GM12874 (cell line): ENCODE measurements around the gene ATG7.

Experiments used
- CTCF ChIP-seq: IDR thresholded peaks from 2 replicates; pipeline ENCODE4 v1.5.1; 2011; ENCODE audit warnings: low read depth, mild to moderate bottlenecking, control low read depth, low read length, moderate library complexity; ENCODE audit not compliant: insufficient read depth

ATG7 gene

GRCh38 chr3:11541321-11542303, 269.4 kb downstream of the ATG7 start:
- no peak for TF ChIP-seq CTCF

- TF ChIP-seq CTCF: no peak
These were observed 270.4 kb downstream of the ATG7 start for GRCh38 chr3:11542551-11542950.

- no peak for TF ChIP-seq CTCF
These were observed 271.1 kb downstream of the ATG7 start for GRCh38 chr3:11543141-11543947.

- TF ChIP-seq CTCF: no peak
These were observed 271.8 kb downstream of the ATG7 start for GRCh38 chr3:11543948-11544387.

DNA sequence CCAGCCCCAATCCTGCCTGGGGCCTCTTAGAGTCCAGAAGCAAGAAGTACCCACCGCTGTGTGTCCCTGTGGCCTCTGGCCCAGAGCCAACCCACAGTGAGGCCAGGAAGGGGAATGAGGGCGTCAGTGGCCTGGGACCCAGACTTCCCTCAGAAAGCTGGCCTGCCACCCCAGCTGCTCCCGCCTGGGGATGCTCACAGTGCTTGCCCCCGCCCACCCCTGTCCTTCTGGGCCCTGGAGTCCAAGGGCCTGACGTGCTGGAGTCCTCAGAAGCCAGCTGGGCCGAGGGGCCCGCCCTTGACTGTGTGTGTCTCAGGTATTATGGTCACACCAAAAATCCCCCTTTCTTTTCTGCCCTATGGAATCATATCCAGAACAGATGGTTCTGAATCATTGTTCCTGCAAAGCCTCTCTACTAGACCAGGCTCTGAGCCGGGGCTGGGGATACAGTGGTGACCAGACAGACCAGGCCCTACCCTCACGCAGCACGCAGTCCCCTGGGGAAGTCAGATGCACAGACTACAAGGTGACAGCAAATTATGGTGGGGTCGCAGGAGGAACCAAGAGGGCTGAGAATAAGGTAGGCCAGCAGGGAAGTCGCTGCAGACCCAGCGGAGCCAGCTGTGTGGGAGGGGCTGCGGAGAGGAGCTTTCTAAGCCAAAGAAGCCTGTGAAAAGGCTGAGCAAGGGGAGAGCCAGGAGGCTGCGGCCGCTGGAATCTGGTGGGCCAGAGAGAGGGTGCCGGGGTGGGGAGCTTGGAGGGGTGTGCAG, 272.4 kb downstream of the ATG7 start:
- TF ChIP-seq CTCF: no peak

DNA sequence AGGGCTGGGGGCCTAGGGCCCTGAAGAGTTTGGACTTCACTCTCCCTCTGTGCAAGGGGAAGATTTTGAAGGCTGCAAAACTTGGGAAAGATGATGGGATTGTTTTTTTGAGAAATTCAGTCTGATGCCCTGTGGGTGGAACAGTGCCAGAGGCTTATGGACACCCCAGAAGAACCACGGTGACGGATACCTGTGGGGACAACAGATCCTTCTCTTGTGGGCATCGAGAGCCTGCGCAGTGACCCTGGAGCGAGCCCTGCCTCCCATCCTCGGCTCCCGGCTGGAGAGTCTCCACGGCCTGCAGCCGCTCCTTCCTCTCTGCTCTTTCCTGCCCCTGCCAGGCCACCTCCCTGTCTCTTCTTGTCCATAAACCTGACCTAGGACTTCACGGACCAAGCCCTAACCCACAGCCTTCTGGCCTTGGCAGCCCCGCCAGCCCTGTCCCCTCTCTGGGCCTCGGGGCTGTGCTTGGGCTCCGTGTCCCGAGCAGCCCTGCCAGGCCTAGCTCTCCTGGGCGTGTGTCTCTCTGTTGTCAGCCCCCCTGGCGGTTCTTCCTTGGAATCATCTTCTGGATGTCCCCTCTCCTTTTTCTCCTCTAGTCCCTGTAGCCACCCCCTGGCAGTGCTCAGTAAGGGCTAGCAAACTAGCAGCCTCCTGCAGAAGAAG, 273.1 kb downstream of the ATG7 start:
- no peak for TF ChIP-seq CTCF
